H1 (cell line): ENCODE measurements around the gene SPOUT1. TPM values are rescaled to one million over a fixed set of nuclear protein-coding genes. Genes with fewer than 3 reads are reported as not detected.

ENCODE experiments used
- CTCF ChIA-PET: fragments of 300-600 bp; sonication (Branson Sonifier 250); formaldehyde crosslinking; loops from one replicate; lab custom pipeline; 2021; ENCODE audit not compliant: partially characterized antibody; lab: Charles Lee
- POLR2A ChIA-PET: fragments of 300-600 bp; sonication (Branson Sonifier 250); formaldehyde crosslinking; loops from one replicate; lab custom pipeline; 2021; ENCODE audit warnings: inconsistent platforms; ENCODE audit not compliant: partially characterized antibody; lab: Charles Lee
- DNase-seq, 2 experiments: peaks; one replicate each; pipeline versions ENCODE4 v3.0.0 to v3.0.0-alpha.2; 2010 to 2022; ENCODE audit warnings: low spot score in 2 of 2, low read depth in 1 of 2, mixed read lengths in 1 of 2
- FAIRE-seq: peaks from 2 replicates; lab custom pipeline; 2011; peaks lifted over from hg19 to GRCh38; lab: Jason Lieb, UNC
- H2AFZ ChIP-seq: 2 replicates; pipeline ENCODE4 v1.8.1; 2012; ENCODE audit warnings: low read length, inconsistent platforms
- H2AK5ac ChIP-seq: 2 replicates; pipeline ENCODE4 v1.6.1; 2013; ENCODE audit warnings: low read depth, low read length
- H2BK120ac ChIP-seq: replicated peaks from 2 replicates; pipeline ENCODE3; 2013; ENCODE audit warnings: low read depth, low read length, inconsistent platforms
- H2BK12ac ChIP-seq: 2 replicates; pipeline ENCODE4 v1.6.1; 2013; ENCODE audit warnings: low read depth, low read length
- H2BK15ac ChIP-seq: 2 replicates; pipeline ENCODE4 v1.6.1; 2013; ENCODE audit warnings: low read length
- H2BK20ac ChIP-seq: 2 replicates; pipeline ENCODE4 v1.6.1; 2013; ENCODE audit warnings: low read length
- H2BK5ac ChIP-seq: 2 replicates; pipeline ENCODE4 v1.6.1; 2013; ENCODE audit warnings: low read depth, low read length
- H3K14ac ChIP-seq: 2 replicates; pipeline ENCODE4 v1.6.1; 2013; ENCODE audit warnings: inconsistent platforms; ENCODE audit not compliant: insufficient read length
- H3K18ac ChIP-seq: 2 replicates; pipeline ENCODE4 v1.6.1; 2013; ENCODE audit warnings: low read length; ENCODE audit errors: extremely low read depth
- H3K23ac ChIP-seq: 2 replicates; pipeline ENCODE4 v1.6.1; 2013; ENCODE audit warnings: inconsistent platforms; ENCODE audit not compliant: insufficient read length
- H3K23me2 ChIP-seq: 2 replicates; pipeline ENCODE4 v1.6.1; 2013; ENCODE audit warnings: low read depth, low read length
- H3K27ac ChIP-seq: 2 replicates; pipeline ENCODE4 v1.6.1; 2011; ENCODE audit warnings: low read depth, low read length, inconsistent platforms
- H3K27me3 ChIP-seq, 4 experiments: replicated peaks in 1 of 4; 1 replicate in 1 of 4; 2 replicates in 3 of 4; pipeline versions ENCODE4 v1.6.1 to v1.8.1; 2011 to 2013; ENCODE audit warnings: low read length in 3 of 4, mild to moderate bottlenecking in 3 of 4, inconsistent platforms in 2 of 4, mixed read lengths in 2 of 4, moderate library complexity in 1 of 4; ENCODE audit not compliant: control insufficient read depth in 3 of 4, insufficient read depth in 3 of 4; ENCODE audit errors: extremely low read depth in 1 of 4
- H3K36me3 ChIP-seq, 4 experiments: 2 replicates each; pipeline versions ENCODE4 v1.6.1 to v1.8.1; 2011 to 2013; ENCODE audit warnings: mild to moderate bottlenecking in 4 of 4, low read length in 3 of 4, moderate library complexity in 2 of 4, control low read depth in 1 of 4, inconsistent platforms in 1 of 4; ENCODE audit not compliant: insufficient read depth in 4 of 4, control insufficient read depth in 2 of 4
- H3K4ac ChIP-seq: replicated peaks from 2 replicates; pipeline ENCODE3; 2013; ENCODE audit warnings: low read length, low read depth, mixed read lengths, inconsistent platforms; ENCODE audit not compliant: insufficient read length
- H3K4me1 ChIP-seq, 4 experiments: replicated peaks in 1 of 4; 1 replicate in 1 of 4; 2 replicates in 3 of 4; pipeline versions ENCODE4 v1.6.1 to v1.8.1; 2011 to 2013; ENCODE audit warnings: low read length in 3 of 4, inconsistent platforms in 2 of 4, mixed read lengths in 1 of 4; ENCODE audit not compliant: insufficient read depth in 4 of 4, control insufficient read depth in 3 of 4
- H3K4me2 ChIP-seq, 2 experiments: 2 replicates each; pipeline versions ENCODE4 v1.6.1 to v1.8.1; 2011 to 2013; ENCODE audit warnings: low read depth in 2 of 2, low read length in 2 of 2, control low read depth in 1 of 2, inconsistent platforms in 1 of 2, mild to moderate bottlenecking in 1 of 2; ENCODE audit not compliant: insufficient read depth in 1 of 2
- H3K4me3 ChIP-seq, 4 experiments: fragments of 200-600, 300-600 bp in 1 of 4; sonication (generic), shearing (Covaris generic), sonication (Bioruptor Twin) in 1 of 4; 2 replicates each; pipeline versions ENCODE4 v1.5.1 to v1.8.1; 2011 to 2016; ENCODE audit warnings: low read length in 4 of 4, low read depth in 3 of 4, control low read depth in 2 of 4, inconsistent platforms in 2 of 4, mild to moderate bottlenecking in 2 of 4, mixed read lengths in 1 of 4, moderate library complexity in 1 of 4; ENCODE audit not compliant: insufficient read depth in 2 of 4; ENCODE audit errors: extremely low read depth in 1 of 4
- H3K56ac ChIP-seq: replicated peaks from 2 replicates; pipeline ENCODE3; 2013; ENCODE audit warnings: low read depth, mild to moderate bottlenecking, mixed read lengths, low read length, inconsistent platforms; ENCODE audit not compliant: insufficient read length
- H3K79me1 ChIP-seq: 2 replicates; pipeline ENCODE4 v1.6.1; 2013; ENCODE audit warnings: low read depth, low read length, control low read depth
- H3K79me2 ChIP-seq, 2 experiments: 2 replicates each; pipeline versions ENCODE4 v1.6.1 to v1.8.1; 2012 to 2013; ENCODE audit warnings: low read length in 2 of 2, mild to moderate bottlenecking in 2 of 2, inconsistent platforms in 1 of 2; ENCODE audit not compliant: insufficient read depth in 2 of 2, control insufficient read depth in 1 of 2
- H3K9ac ChIP-seq, 4 experiments: replicated peaks in 1 of 4; 1 replicate in 1 of 4; 2 replicates in 3 of 4; pipeline versions ENCODE4 v1.6.1 to v1.8.1; 2011 to 2013; ENCODE audit warnings: low read depth in 3 of 4, low read length in 3 of 4, control low read depth in 2 of 4, mild to moderate bottlenecking in 2 of 4, moderate library complexity in 2 of 4, inconsistent platforms in 1 of 4; ENCODE audit errors: extremely low read depth in 1 of 4
- H3K9me3 ChIP-seq, 2 experiments: 2 replicates each; pipeline versions ENCODE4 v1.6.1 to v1.8.1; 2012 to 2013; ENCODE audit warnings: mild to moderate bottlenecking in 2 of 2, moderate library complexity in 2 of 2, control low read depth in 1 of 2, inconsistent platforms in 1 of 2, low read depth in 1 of 2, low read length in 1 of 2, mixed read lengths in 1 of 2; ENCODE audit not compliant: insufficient read depth in 2 of 2
- H4K20me1 ChIP-seq, 2 experiments: replicated peaks in 1 of 2; 2 replicates each; pipeline versions ENCODE3 to v1.8.1; 2011 to 2013; ENCODE audit warnings: inconsistent platforms in 2 of 2, low read length in 2 of 2, mild to moderate bottlenecking in 1 of 2; ENCODE audit not compliant: insufficient read depth in 2 of 2, control insufficient read depth in 1 of 2
- H4K5ac ChIP-seq: 2 replicates; pipeline ENCODE4 v1.6.1; 2013; ENCODE audit warnings: low read length, low read depth, mixed read lengths, inconsistent platforms; ENCODE audit not compliant: insufficient read length
- H4K8ac ChIP-seq: 2 replicates; pipeline ENCODE4 v1.8.0; 2013; ENCODE audit warnings: mild to moderate bottlenecking, moderate library complexity, low read length, inconsistent platforms; ENCODE audit not compliant: insufficient read depth; ENCODE audit errors: extremely low read depth
- H4K91ac ChIP-seq: replicated peaks from 2 replicates; pipeline ENCODE3; 2013; ENCODE audit warnings: low read length, mixed read lengths, inconsistent platforms; ENCODE audit not compliant: insufficient read length
- CEBPB ChIP-seq: IDR thresholded peaks from 2 replicates; pipeline ENCODE4 v1.6.1; 2012; ENCODE audit warnings: low read depth, low read length
- CREB1 ChIP-seq: IDR thresholded peaks from 2 replicates; pipeline ENCODE4 v1.6.1; 2012; ENCODE audit warnings: inconsistent platforms
- FOSL1 ChIP-seq: IDR thresholded peaks from 2 replicates; pipeline ENCODE4 v1.6.1; 2011; ENCODE audit warnings: mild to moderate bottlenecking, low read depth, low read length, moderate library complexity; ENCODE audit not compliant: insufficient read depth
- POLR2AphosphoS5 ChIP-seq: IDR thresholded peaks from 2 replicates; pipeline ENCODE4 v1.6.1; 2011; ENCODE audit warnings: low read depth, low read length
- RBBP5 ChIP-seq: IDR thresholded peaks from 2 replicates; pipeline ENCODE4 v1.7.1; 2012; ENCODE audit warnings: low read depth, mild to moderate bottlenecking, inconsistent platforms, low read length, moderate library complexity, borderline replicate concordance
- WGBS, 2 experiments: shearing (Covaris generic) in 1 of 2; methylation state at CpG; one replicate each; pipeline versions ENCODE4 v1.1.6 to v1.1.7; 2013 to 2015; ENCODE audit warnings: low lambda C conversion rate in 2 of 2, mixed read lengths in 2 of 2, inconsistent platforms in 1 of 2, low coverage in 1 of 2, missing lambda C conversion rate in 1 of 2; ENCODE audit not compliant: insufficient replicate concordance in 2 of 2, insufficient coverage in 1 of 2, insufficient read length in 1 of 2; ENCODE audit errors: extremely low coverage in 1 of 2, missing lambda C conversion rate in 1 of 2; 5-methylcytosine and 5-hydroxymethylcytosine counted together
- polyA plus RNA-seq, 7 experiments: library from polyadenylated mRNA; depleted of rRNA in 3 of 7; stranded (reverse) in 5 of 7; unstranded in 2 of 7; fragments of >200 nt in 5 of 7; fragments of 200-250 nt in 2 of 7; gene quantifications; 1 replicate in 5 of 7; 2 replicates in 1 of 7; 4 replicates in 1 of 7; pipeline versions ENCODE4 v1.2.1 to v1.2.3, GENCODE V29; 2011 to 2013; ENCODE audit warnings: missing spikeins in 2 of 7, mixed read lengths in 2 of 7
- total RNA-seq: library from RNA; stranded (reverse); fragmentation: NEBNext Ultra II Directional; extraction: Animal tissue kit (Norgen Biotek cat#: 25700); gene quantifications from 2 replicates; pipeline ENCODE4 v1.2.1, GENCODE V29; 2021

Gene SPOUT1
- total and polyA plus RNA-seq, 2 of the 8 experiments (the other 6 are each of a cell fraction or from before 2014, with no cell fraction given), result 69.2 to 77.8 TPM

DNA sequence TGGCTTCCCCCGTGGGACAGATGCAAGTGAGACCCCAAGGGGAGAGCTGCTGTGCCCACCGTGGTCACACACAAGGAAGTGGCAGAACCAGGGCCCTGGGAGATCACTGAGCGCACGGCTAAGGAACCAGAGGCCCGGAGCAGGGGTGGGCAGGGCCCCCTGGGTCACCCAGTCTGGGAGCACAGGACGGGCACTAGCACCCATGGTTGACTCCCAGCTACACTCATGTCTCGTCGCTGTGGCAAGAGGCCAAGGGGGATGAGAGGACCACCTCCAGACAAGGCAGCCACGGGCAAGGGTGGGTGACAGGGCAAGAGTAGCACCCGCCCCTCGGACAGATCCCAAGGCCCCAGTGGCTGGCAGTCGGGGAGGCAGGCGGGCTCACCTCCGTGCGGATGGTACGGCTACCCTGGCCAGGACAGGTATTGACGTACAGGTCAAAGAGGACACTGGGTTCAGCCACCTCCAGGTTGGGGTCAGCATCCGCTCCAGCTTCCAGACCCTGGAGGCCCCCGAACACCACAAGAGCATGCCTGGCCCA lies 6.2 kb downstream of the SPOUT1 start:
- Histone ChIP-seq H3K14ac (no peak overlapping the region), H4K91ac (no peak overlapping the region), H3K18ac (no peak overlapping the region), H2BK15ac (no peak overlapping the region), H3K56ac (no peak overlapping the region), H3K27ac (no peak overlapping the region), H3K4me2 (no peak overlapping the region), H3K4me3 (no peak overlapping the region), H4K5ac (no peak overlapping the region), H2BK120ac (no peak overlapping the region), H3K27me3 (no peaks in the 10 kb centered on the region), H3K23ac (no peak overlapping the region), H2AFZ (no peak overlapping the region), H2BK20ac (no peak overlapping the region), H3K9me3 (no peaks in the 10 kb centered on the region), H3K79me1 (no peaks in the 10 kb centered on the region; the same call in 1 of the 2 replicates), H2AK5ac (no peak overlapping the region), H2BK5ac (no peak overlapping the region), H3K79me2 (peaks cover 0 to 1% of the 10 kb centered on the region in 2 experiments; a peak in 1 of 4 replicates), H3K23me2 (peaks cover 7% of the 10 kb centered on the region; the same call in 1 of the 2 replicates), H4K8ac (no peak overlapping the region), H3K4ac (no peak overlapping the region), H3K36me3 (peaks cover 28 to 61% (median 54%) of the 10 kb centered on the region in 4 experiments), H3K4me1 (peaks cover 0 to 11% (median 3%) of the 10 kb centered on the region in 4 experiments; a peak in 2 of 7 replicates), H2BK12ac (no peak overlapping the region), H4K20me1 (peaks cover 5 to 26% of the 10 kb centered on the region in 2 experiments), H3K9ac (no peak overlapping the region)
- ChIA-PET CTCF (interaction anchor here (0.6 kb wide), 1 partner anchor 273 kb away, joined by 3 read pairs; no protein-coding TSS in a partner anchor), POLR2A (interaction anchor here (0.6 to 1.8 kb wide), 7 partner anchors 11 to 235 kb away, joined by 3 to 8 read pairs (median 4); partner anchors contain the start of gene PHYHD1)
- WGBS, 2 experiments, result 95% methylated on average over 17 of the region's 19 CpGs; no CpG with 5 or more reads in 1 of the 2 experiments
- TF ChIP-seq CEBPB (no peak), CREB1 (no peak), RBBP5 (no peak), FOSL1 (no peak), POLR2AphosphoS5 (peak; percentile 33; the same call in 1 of the 2 replicates)
- no peak for DNase-seq
- FAIRE-seq, result no peak
